ENCODE results near the gene OFD1.
"Not testable (repeated sequence)": the region's sequence is repeated elsewhere in the genome, so short reads cannot be mapped to it uniquely, and the experiment has no call there.

OFD1 gene

DNA sequence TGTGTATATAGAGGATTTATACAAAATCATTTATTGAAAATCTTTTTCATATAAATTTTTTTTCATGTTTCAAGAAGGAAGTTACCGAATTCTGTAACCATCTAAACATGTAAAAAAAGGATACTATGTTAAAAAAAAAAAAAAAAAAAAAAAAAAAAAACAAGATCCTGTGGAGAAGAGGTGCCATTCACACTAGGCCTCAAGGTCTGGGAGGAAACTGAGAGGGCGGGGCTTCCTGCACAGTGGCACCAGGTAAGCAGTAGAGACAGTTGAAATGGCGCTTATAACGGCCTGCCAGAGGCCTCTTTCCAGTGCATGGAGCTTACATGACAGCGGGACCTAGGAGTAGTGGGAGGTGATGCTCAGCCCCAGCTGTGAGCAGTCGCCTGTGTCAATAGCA is 17.6 kb upstream of the OFD1 start:
- no peak for TF ChIP-seq CTCF (conservative IDR thresholded peaks at IDR 0.05; ENCODE audit: low read depth)
- ChIA-PET POLR2A (ENCODE audit: low non-redundant PET) (no interaction called here), CTCF (interaction anchor here (0.6 kb wide), 1 partner anchor 58 kb away, joined by 3 read pairs; no protein-coding TSS in a partner anchor)
- no peak for DNase-seq (ENCODE audit: low spot score)
- H3K27ac ChIP-seq: no peak overlapping the region

DNA sequence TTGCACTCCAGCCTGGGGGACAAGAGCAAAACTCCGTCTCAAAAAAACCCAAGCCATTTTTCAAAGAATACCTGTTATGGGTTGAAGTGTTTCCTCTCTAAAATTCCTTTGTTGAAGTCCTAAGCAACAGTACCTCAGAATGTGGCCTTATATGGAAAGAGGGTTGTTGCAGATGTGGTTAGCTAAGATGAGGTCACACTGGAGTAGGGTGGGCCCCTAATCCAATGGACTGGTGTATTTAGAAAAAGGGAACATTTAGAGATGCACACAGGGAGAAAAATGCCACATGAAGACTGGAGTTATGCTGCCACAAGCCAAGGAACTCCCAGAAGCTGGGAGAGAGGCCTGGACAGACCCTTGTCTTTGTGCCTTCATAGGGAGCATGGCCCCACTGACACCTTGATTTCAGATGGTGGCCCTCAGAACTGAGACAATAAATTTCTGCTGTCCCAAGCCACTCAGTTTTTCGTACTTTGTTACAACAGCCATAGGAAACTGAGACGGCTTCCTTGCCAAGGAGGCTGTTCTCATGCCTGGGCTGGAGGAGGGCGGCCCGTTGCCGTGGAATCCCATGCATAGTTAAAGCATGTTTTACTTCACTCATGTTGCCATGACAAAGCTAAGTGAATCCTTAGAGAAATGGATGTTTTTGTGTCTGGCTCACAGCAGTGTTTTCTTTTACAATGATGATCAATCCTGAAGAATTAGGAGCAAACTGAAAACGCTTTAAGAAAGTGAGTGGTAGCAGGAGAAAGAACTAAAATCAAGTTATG is 16.7 kb upstream of the OFD1 start:
- DNase-seq (ENCODE audit: low spot score): no peak
- ChIA-PET CTCF (no interaction called here), POLR2A (ENCODE audit: low non-redundant PET) (no interaction called here)
- H3K27ac ChIP-seq: no peak overlapping the region
- TF ChIP-seq CTCF (conservative IDR thresholded peaks at IDR 0.05; ENCODE audit: low read depth): no peak

GRCh38 chrX:13719192-13719856 is 15.2 kb upstream of the OFD1 start:
- no peak for DNase-seq (ENCODE audit: low spot score)
- CTCF ChIA-PET: interaction anchor here (0.6 kb wide), 1 partner anchor 25 kb away, joined by 3 read pairs; no protein-coding TSS in a partner anchor
- H3K27ac ChIP-seq: no peak overlapping the region
- no peak for TF ChIP-seq CTCF (conservative IDR thresholded peaks at IDR 0.05; ENCODE audit: low read depth)
- POLR2A ChIA-PET (ENCODE audit: low non-redundant PET): no interaction called here

- CTCF ChIA-PET: interaction anchor here (1.0 kb wide), 1 partner anchor 27 kb away, joined by 3 read pairs; no protein-coding TSS in a partner anchor
- TF ChIP-seq CTCF (conservative IDR thresholded peaks at IDR 0.05; ENCODE audit: low read depth): no peak
- no peak overlapping the region for H3K27ac ChIP-seq
- no peak for DNase-seq (ENCODE audit: low spot score)
- POLR2A ChIA-PET (ENCODE audit: low non-redundant PET): no interaction called here
These were observed 13.2 kb upstream of the OFD1 start for GRCh38 chrX:13721371-13721770.

- POLR2A ChIA-PET (ENCODE audit: low non-redundant PET): no interaction called here
- CTCF ChIA-PET: interaction anchor here (1.0 kb wide), 1 partner anchor 26 kb away, joined by 3 read pairs; no protein-coding TSS in a partner anchor
- no peak overlapping the region for H3K27ac ChIP-seq
- no peak for DNase-seq (ENCODE audit: low spot score)
- TF ChIP-seq CTCF (conservative IDR thresholded peaks at IDR 0.05; ENCODE audit: low read depth): no peak
These were observed 12.6 kb upstream of the OFD1 start for GRCh38 chrX:13721819-13722519.

- DNase-seq (ENCODE audit: low spot score); POLR2A ChIA-PET (ENCODE audit: low non-redundant PET); CTCF ChIA-PET; H3K27ac ChIP-seq: not testable (repeated sequence)
These were observed 9.7 kb upstream of the OFD1 start for GRCh38 chrX:13724878-13725277.

DNA sequence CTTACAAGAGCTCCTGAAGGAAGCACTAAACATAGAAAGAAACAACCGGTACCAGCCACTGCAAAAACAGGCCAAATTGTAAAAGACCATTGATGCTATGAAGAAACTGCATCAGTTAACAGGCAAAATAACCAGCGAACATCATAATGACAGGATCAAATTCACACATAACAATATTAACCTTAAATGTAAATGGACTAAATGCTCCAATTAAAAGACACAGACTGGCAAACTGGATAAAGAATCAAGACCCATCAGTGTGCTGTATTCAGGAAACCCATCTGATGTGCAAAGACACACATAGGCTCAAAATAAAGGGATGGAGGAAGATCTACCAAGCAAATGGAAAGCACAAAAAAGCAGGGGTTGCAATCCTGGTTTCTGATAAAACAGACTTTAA is 8.0 kb upstream of the OFD1 start:
- H3K27ac ChIP-seq; POLR2A ChIA-PET (ENCODE audit: low non-redundant PET); CTCF ChIA-PET; DNase-seq (ENCODE audit: low spot score): not testable (repeated sequence)

- H3K27ac ChIP-seq; CTCF ChIA-PET; POLR2A ChIA-PET (ENCODE audit: low non-redundant PET); DNase-seq (ENCODE audit: low spot score): not testable (repeated sequence)
These were observed 4.0 kb upstream of the OFD1 start for GRCh38 chrX:13730523-13730922.
